HepG2 (cell line): ENCODE results near the gene VEGFA. TPM values are rescaled to one million over a fixed set of nuclear protein-coding genes. Genes with fewer than 3 reads are reported as not detected.

Experiments
- AKAP8 ChIP-seq: sonication (generic); formaldehyde crosslinking; IDR thresholded peaks from 2 replicates; pipeline ENCODE4 v1.5.1; 2020; ENCODE audit warnings: mild to moderate bottlenecking, missing genetic modification reagents
- ATF1 ChIP-seq: IDR thresholded peaks from 2 replicates; pipeline ENCODE4 v1.6.1; 2016; ENCODE audit warnings: mild to moderate bottlenecking, control low read depth
- ATF7-NPFF ChIP-seq: sonication (generic); formaldehyde crosslinking; IDR thresholded peaks from 2 replicates; pipeline ENCODE4 v1.8.1; 2023; ENCODE audit warnings: mild to moderate bottlenecking, low read depth, missing genetic modification reagents, moderate library complexity
- ATM ChIP-seq: fragments of 450-650 bp; IDR thresholded peaks from 2 replicates; pipeline ENCODE4 v1.7.1; 2017; ENCODE audit warnings: mild to moderate bottlenecking, borderline replicate concordance
- CC2D1A ChIP-seq: sonication (generic); formaldehyde crosslinking; IDR thresholded peaks from 2 replicates; pipeline ENCODE4 v1.8.1; 2023; ENCODE audit warnings: mild to moderate bottlenecking, missing genetic modification reagents
- CERS6 ChIP-seq: sonication (generic); formaldehyde crosslinking; IDR thresholded peaks from 2 replicates; pipeline ENCODE4 v1.5.0; 2020; ENCODE audit warnings: missing genetic modification reagents
- FOXK2 ChIP-seq: fragments of 450-650 bp; IDR thresholded peaks from 2 replicates; pipeline ENCODE4 v1.6.1; 2016
- FOXO4 ChIP-seq: sonication (generic); formaldehyde crosslinking; conservative IDR thresholded peaks from 2 replicates; pipeline ENCODE4 v1.8.1; 2023; ENCODE audit warnings: missing genetic modification reagents
- GABPA ChIP-seq, 2 experiments: IDR thresholded peaks; 2 replicates each; pipeline ENCODE4 v1.6.1; 2011 to 2016; ENCODE audit warnings: low read depth in 2 of 2, low read length in 1 of 2, missing biosample characterization in 1 of 2, missing genetic modification characterization in 1 of 2
- GRHL1 ChIP-seq: sonication (generic); formaldehyde crosslinking; conservative IDR thresholded peaks from 2 replicates; pipeline ENCODE4 v1.8.0; 2022; ENCODE audit warnings: missing genetic modification reagents
- GZF1 ChIP-seq: sonication (generic); formaldehyde crosslinking; IDR thresholded peaks from 2 replicates; pipeline ENCODE4 v1.5.1; 2020; ENCODE audit warnings: mild to moderate bottlenecking, missing genetic modification reagents
- JARID2 ChIP-seq: sonication (generic); formaldehyde crosslinking; IDR thresholded peaks from 2 replicates; pipeline ENCODE4 v1.8.1; 2023; ENCODE audit warnings: missing genetic modification reagents, inconsistent platforms; ENCODE audit not compliant: insufficient replicate concordance
- KLF6 ChIP-seq: IDR thresholded peaks from 2 replicates; pipeline ENCODE4 v1.8.0; 2016; ENCODE audit warnings: missing biosample characterization, missing genetic modification reagents
- MIER3 ChIP-seq: IDR thresholded peaks from 2 replicates; pipeline ENCODE4 v1.6.1; 2016; ENCODE audit warnings: missing compliant biosample characterization, borderline replicate concordance
- ONECUT2 ChIP-seq: sonication (generic); formaldehyde crosslinking; IDR thresholded peaks from 2 replicates; pipeline ENCODE4 v1.4.0; 2020; ENCODE audit warnings: missing genetic modification reagents
- RARA ChIP-seq: IDR thresholded peaks from 2 replicates; pipeline ENCODE4 v1.6.1; 2016; ENCODE audit warnings: missing genetic modification reagents, missing compliant biosample characterization
- RCOR2 ChIP-seq: IDR thresholded peaks from 2 replicates; pipeline ENCODE4 v1.6.1; 2016; ENCODE audit warnings: missing biosample characterization, missing genetic modification reagents
- REXO4 ChIP-seq: sonication (generic); formaldehyde crosslinking; IDR thresholded peaks from 2 replicates; pipeline ENCODE4 v1.8.0; 2022; ENCODE audit warnings: missing genetic modification reagents, mild to moderate bottlenecking, borderline replicate concordance
- SMAD3 ChIP-seq: sonication (generic); formaldehyde crosslinking; IDR thresholded peaks from 2 replicates; pipeline ENCODE4 v1.4.0; 2020; ENCODE audit warnings: missing genetic modification reagents
- SOX5 ChIP-seq: IDR thresholded peaks from 2 replicates; pipeline ENCODE4 v1.6.1; 2016; ENCODE audit warnings: borderline replicate concordance
- TAF1 ChIP-seq: sonication (generic); formaldehyde crosslinking; IDR thresholded peaks from 2 replicates; pipeline ENCODE4 v1.4.0; 2020; ENCODE audit warnings: missing genetic modification reagents
- TIGD3 ChIP-seq: sonication (generic); formaldehyde crosslinking; IDR thresholded peaks from 2 replicates; pipeline ENCODE4 v1.5.1; 2020; ENCODE audit warnings: mild to moderate bottlenecking, missing genetic modification reagents, borderline replicate concordance
- ZNF761 ChIP-seq: sonication (generic); formaldehyde crosslinking; conservative IDR thresholded peaks from 2 replicates; pipeline ENCODE4 v1.4.0; 2020; ENCODE audit warnings: mild to moderate bottlenecking, missing genetic modification reagents
- polyA plus RNA-seq, 8 experiments: library from polyadenylated mRNA; depleted of rRNA in 3 of 8; stranded (reverse) in 7 of 8; unstranded in 1 of 8; fragments of >200 nt; fragmentation: Illumina TruSeq in 4 of 8; extraction: Trizol in 4 of 8; gene quantifications; 2 replicates each; pipeline versions ENCODE4 v1.2.1 to v1.2.3, GENCODE V29; 2011 to 2016; ENCODE audit warnings: low read depth in 4 of 8, missing spikeins in 1 of 8, mixed read lengths in 1 of 8; ENCODE audit not compliant: insufficient read depth in 1 of 8
- total RNA-seq, 5 experiments: library from RNA; depleted of rRNA; stranded (reverse); fragments of >200 nt; fragmentation: Illumina TruSeq; extraction: Trizol; gene quantifications; 2 replicates each; pipeline ENCODE4 v1.2.3, GENCODE V29; 2016; ENCODE audit warnings: low read depth in 1 of 5
- TF ChIP-seq, protein P1 (sequence below): sonication (generic); formaldehyde crosslinking; IDR thresholded peaks from 2 replicates; pipeline ENCODE4 v1.5.1; 2020; ENCODE audit warnings: missing genetic modification reagents, mild to moderate bottlenecking, borderline replicate concordance

Gene VEGFA
- total and polyA plus RNA-seq, 2 of the 13 experiments (the other 11 are each of a cell fraction or from before 2014, with no cell fraction given) = 68.1 to 629 TPM

DNA sequence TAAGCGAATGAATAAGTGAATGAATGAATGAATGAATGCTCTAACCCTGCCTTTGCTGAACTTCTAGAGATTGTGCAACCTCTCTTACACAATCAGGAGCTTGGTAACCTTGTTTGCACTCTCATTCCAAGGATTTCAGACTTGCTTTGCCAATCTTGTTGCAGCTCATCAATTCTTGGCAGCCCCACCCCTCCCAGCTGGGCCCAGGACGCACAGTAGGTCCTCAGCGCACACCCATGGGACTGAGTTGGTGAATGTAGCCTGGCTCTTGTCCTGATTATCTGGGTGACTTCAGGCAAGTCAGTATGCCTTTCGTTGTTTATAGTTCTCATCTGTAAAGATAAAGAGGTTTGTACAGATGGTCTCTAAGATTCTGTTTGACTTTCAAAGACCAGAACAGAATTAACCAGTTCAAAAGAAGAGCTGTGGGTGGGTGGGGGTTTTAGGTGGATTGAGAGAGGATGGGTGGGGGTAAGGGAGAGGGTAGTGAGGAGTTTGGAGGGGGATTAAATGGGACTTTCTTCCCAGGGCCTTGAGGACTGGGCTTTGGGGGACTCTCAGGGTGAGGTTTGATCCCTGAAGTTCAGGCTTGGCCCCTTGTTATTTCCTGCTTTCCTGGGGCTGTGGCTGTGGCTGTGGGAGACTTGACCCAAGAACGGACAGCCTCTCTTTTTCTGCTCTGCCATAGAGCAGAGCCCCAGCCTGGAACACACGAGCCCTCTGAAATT is 33.2 kb downstream of the VEGFA start (continued):
- TF ChIP-seq REXO4 (CRISPR knock-in tag) (no peak), CERS6 (CRISPR knock-in tag) (no peak), RCOR2 (no peak), SMAD3 (CRISPR knock-in tag) (no peak), ATF1 (CRISPR knock-in tag) (no peak), FOXO4 (CRISPR knock-in tag) (no peak), MIER3 (CRISPR knock-in tag) (no peak), ATM (no peak), KLF6 (CRISPR knock-in tag) (no peak), TIGD3 (no peak), FOXK2 (no peak), RARA (peak; percentile 77), AKAP8 (CRISPR knock-in tag) (no peak), GZF1 (CRISPR knock-in tag) (no peak), ATF7-NPFF (CRISPR knock-in tag) (no peak), TAF1 (CRISPR knock-in tag) (no peak; the same call in 1 of the 2 replicates), ZNF761 (CRISPR knock-in tag) (no peak), JARID2 (CRISPR knock-in tag) (no peak), ONECUT2 (CRISPR knock-in tag) (no peak), SOX5 (CRISPR knock-in tag) (peak; percentile 26; the same call in 1 of the 2 replicates), CC2D1A (CRISPR knock-in tag) (no peak), GRHL1 (CRISPR knock-in tag) (no peak), GABPA (IDR thresholded peaks at IDR 0.05; ENCODE audit: low read depth, low read length) (no peak), GABPA (CRISPR knock-in tag; IDR thresholded peaks at IDR 0.05; ENCODE audit: low read depth) (no peak)
- TF ChIP-seq, protein P1, sequence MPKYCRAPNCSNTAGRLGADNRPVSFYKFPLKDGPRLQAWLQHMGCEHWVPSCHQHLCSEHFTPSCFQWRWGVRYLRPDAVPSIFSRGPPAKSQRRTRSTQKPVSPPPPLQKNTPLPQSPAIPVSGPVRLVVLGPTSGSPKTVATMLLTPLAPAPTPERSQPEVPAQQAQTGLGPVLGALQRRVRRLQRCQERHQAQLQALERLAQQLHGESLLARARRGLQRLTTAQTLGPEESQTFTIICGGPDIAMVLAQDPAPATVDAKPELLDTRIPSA (CRISPR knock-in tag) = no peak
